Breast epithelium (tissue), 3 donors: ENCODE measurements around the gene NFKB1.

Experiments
- CTCF ChIP-seq, 3 donors: fragments of 450-650 bp; IDR thresholded peaks; one replicate each; pipeline ENCODE4 v1.5.1; 2016 to 2017; ENCODE audit warnings: antibody characterized with exemption in 3 of 3, mild to moderate bottlenecking in 3 of 3, moderate library complexity in 3 of 3
- POLR2A ChIP-seq: fragments of 450-650 bp; IDR thresholded peaks from one replicate; pipeline ENCODE4 v1.6.1; 2016; ENCODE audit warnings: antibody characterized with exemption, mild to moderate bottlenecking, moderate library complexity
- POLR2AphosphoS5 ChIP-seq, 3 donors: sonication (generic); formaldehyde crosslinking; IDR thresholded peaks; one replicate each; pipeline ENCODE4 v1.6.1; 2017; ENCODE audit warnings: antibody characterized with exemption in 3 of 3

GRCh38 chr4:102640669-102641068 is 139.5 kb downstream of the NFKB1 start:
- no peak for TF ChIP-seq CTCF (IDR thresholded peaks at IDR 0.05)
- no peak for TF ChIP-seq POLR2A
- TF ChIP-seq POLR2AphosphoS5 (IDR thresholded peaks at IDR 0.05): no peak
